Stimulated activated CD4-positive, alpha-beta T cell treated with anti-CD3 and anti-CD28 coated beads, Interleukin-4, amount 100 ng/mL, for 1 hour (primary cell): Measurements from ENCODE around the gene SOAT2.
"Not testable (repeated sequence)": the region's sequence is repeated elsewhere in the genome, so short reads cannot be mapped to it uniquely, and the experiment has no call there.

Experiments used
- DNase-seq: peaks from one replicate; pipeline ENCODE4 v3.0.0-alpha.2; 2020

SOAT2 gene

GRCh38 chr12:53086361-53086760 lies 16.9 kb upstream of the SOAT2 start:
- DNase-seq, result no peak

DNA sequence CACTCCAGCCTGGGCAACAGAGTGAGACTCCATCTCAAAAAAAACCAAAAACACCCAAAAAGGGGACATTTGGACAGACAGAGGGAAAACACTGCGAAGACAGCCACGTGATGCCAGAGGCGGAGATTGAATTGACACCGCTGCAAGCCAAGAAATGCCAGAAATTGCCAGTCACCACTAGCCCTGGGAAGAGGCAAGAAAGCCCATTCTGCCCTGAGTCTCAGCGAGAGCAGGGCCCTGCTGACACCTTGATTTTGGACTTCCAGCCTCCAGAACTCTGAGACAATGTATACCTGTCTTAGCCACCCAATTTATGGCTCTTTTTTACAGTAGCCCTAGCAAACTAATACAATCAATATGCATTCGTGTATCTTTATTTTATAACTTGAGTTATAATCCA lies 13.2 kb upstream of the SOAT2 start:
- no peak for DNase-seq

GRCh38 chr12:53090554-53090953 lies 12.7 kb upstream of the SOAT2 start:
- DNase-seq, result no peak

DNA sequence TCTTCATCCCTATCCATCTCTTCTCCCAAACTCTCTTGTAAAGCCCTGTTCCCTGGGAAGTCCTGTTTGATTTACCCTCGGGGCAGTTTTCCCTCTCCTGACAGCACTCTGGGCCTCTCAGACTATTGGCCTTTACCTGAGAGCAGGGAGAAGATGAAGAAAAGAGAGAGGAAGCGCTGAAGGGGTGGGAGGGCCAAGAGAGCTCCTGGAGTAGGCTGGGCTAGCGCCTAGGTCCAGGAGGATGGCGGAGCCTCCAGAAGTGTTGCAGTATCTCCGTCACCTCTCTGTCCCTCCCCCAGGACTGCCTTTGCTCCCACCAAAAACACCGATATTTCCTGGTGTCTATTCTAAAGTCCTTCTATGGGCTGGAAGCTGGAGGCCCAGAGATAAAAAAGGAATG lies 11.5 kb upstream of the SOAT2 start:
- no peak for DNase-seq

DNA sequence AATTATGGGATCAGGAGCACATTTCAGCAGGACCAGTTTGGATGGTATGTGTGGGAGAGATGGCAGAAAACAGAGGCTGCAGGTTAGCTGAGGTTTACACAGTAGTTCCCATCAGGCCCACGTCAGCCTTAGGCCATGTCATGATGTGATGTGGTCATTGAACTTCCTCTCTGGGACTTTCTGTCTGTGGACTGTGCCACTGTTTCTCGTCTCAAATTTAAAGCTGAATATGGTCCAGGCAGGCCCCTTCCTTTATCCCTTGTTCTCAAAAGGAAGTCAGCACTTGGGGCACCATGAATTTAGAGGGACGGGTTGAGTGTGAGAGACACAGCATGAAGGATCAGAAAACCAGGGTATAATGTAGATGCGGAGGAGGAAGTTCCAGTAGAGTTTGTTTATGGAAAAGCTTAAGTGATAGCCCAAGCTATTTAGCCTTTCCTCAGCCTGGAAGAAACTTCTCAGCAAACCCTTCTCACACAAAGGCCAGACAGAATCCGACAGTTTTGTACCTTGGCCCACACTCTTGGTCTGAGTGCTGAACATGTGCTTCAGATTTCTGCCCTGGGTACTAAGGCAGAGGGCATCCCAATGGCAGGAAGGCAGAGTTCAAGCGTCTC lies 9.4 kb upstream of the SOAT2 start:
- DNase-seq, result no peak

DNA sequence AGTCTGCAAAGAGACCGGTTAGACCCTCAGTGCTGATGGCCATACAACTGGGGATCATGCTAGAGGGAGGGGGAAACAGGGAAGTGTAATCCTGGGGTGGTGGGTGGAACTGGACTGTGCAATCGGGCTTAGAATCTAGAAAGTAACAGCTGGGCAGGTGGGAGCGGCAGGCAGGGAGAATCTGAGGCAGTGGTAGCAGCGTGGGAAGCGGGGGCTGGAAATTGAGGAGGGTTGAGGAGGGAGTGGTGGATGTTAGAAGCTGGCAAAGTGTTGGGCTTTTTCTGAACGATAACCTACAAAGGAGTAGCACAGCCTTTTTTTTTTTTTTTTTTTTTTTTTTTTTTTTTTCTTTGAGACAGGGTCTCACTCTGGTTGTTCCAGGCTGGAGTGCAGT lies 8.9 kb upstream of the SOAT2 start:
- DNase-seq, result no peak

DNA sequence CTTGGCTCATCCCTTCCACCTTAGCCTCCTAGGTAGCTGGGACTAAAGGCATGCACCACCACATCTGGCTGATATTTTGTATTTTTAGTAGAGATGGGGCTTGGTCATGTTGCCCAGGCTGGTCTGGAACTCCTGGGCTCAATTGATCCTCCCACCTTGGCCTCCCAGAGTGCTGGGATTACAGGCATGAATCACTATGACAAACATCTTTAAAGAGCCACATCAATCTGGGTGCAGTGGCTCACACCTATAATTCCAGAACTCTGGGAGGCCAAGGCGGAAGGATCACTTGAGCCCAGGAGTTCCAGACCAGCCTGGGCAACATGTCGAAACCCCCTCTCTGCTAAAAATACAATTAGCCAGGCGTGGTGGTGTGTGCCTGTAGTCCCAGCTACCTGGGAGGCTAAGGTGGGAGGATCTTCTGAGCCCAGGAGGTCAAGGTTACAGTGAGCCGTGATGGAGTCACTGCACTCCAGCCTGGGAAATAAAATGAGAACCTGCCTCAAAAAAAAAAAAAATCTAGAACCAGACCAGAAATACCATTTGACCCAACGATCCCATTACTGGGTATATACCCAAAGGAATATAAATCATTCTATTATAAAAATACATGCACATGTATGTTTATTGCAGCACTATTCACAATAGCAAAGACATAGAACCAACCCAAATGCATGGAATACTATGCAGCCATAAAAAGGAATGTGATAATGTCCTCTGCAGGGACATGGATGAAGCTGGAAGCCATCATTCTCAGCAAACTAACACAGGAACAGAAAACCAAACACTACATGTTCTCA lies 8.3 kb upstream of the SOAT2 start:
- not testable (repeated sequence) for DNase-seq

DNA sequence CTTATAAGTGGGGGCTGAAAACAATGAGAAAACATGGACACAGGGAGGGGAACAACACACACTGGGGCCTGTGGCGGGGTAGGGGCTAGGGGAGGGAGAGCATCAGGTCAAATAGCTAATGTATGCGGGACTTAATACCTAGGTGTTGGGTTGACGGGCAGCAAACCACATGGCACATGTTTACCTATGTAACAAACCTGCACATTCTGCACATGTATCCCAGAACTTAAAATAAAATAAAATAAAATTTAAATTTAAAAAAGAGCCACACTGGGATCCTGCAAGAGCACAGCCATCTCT lies 7.7 kb upstream of the SOAT2 start:
- not testable (repeated sequence) for DNase-seq

DNA sequence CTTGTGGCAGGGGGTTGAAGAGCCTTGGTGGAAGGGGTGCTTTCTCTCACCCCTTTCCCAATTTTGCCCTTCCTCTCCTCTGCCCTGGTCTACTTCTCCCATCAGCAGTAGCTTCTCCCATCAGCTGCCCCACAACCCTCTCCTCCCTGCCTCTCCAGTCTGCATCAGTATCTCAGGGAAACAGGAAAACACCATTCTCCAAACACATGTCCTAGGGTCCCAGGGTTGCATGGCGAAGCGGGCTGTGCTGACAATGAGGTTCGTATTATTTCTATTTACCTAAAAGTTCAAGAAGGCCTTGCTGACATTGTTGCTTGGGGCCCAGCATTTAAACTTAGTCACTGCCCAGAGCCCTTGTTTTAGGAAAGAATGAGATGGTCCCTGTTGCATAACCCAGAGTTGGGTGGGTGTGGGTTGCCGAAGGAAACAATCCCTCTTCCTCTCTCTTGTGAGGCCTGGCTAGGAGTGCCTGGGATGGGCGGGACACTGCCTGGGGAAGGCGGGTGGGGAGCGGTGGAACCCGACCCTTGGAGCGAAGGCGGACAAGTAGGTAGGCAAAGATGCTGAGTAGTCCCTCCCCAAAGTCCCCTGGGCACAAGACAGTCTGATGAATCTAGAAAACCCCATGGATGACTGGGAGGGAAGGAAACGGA lies 7.1 kb upstream of the SOAT2 start:
- DNase-seq, result no peak

DNA sequence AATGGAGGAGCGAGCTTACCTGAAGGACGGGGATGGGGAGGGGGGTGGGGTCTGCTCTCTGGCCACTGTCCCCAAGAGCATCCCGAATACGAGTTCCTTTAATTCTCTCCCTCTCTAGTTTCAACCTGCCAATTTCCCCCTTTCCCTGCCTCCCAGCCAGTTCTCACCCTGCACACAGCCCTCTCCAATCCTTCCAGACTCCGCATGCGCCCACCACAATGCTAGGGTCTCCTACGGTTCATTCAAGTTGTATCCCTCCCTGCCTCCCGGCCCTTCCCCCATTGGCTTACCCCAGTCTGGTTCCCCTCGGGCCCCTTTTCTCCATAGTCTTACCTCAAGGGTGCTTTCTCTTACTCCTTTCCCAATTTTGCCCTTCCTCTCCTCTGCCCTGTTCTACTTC lies 6.5 kb upstream of the SOAT2 start:
- DNase-seq, result no peak

- DNase-seq, result no peak
Measured at GRCh38 chr12:53097207-53097563, 6.1 kb upstream of the SOAT2 start.

GRCh38 chr12:53097564-53098353 lies 5.5 kb upstream of the SOAT2 start, which contains the start of gene IGFBP6:
IGFBP6 (plus strand) TSS chr12:53097667; CDS start chr12:53097718, 51 bp downstream.
- DNase-seq, result peak; percentile 60

DNA sequence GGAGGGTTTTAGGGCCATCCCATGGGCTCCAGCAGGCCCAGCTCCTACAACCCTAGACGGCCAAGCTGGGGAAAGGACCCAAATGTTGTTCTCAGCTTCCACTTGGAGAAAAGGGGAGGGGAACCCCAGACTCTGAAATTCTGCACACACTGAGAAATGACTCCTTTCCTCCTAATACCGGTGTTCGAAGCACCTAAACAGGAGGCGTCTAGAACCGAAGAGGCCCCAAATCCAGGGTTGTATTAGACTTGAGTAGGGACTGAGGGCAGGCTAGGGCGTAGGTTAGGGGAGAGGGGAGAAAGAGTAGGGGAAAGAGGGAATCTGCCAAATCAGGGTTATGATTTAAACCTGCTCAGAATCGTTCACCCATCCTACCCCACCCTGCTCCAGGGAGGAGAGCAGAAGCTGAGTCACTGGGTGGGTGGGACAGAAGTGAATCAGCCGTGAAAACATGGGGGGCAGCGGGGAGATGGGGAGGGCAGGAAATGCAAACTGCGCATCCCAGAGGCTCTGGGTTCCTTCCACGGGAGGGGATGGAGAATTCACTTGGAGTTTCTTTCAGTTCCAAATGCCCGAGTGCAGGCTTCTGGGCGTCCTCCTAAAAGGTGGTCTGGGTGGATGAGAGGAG lies 4.8 kb upstream of the SOAT2 start:
- peak; percentile 32 for DNase-seq

DNA sequence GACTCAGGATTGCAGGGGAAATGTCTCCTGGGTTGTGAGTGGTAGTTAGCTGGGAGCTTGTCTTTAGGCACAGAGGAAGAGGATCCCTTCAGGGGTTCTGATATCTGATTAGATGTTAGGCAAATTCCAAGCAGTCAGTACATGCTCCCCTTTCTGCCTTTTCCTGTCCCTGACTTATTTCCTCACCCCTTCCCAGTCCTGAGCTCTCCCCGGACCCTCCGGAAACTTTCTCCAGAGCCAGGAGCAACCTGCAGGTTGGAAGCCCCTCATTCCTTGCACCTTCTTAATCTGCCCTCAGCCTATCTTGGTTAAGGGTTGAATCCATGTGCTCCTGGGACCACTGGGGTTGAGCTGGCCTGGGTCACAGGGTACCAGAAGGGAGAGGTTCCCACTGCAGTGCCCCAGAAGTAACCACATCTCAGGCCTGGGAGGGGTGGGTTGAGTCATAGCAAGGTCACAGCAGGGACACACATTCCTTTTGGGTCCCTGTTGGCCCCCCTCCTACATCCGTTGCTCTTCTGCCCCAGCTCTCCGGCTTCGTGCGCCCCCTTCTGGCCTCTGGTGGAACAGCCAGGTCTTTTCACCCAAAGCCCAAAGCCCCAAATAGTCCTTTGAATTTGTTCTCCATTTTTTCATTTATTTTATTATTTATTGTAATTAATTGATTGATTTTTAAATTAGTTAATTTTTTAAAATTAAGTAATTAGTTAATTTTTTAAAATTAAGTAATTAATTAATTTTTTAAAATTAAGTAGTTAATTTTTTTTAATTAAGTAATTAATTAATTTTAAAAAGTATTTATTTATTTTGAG lies 4.0 kb upstream of the SOAT2 start:
- peak; percentile 90 for DNase-seq

DNA sequence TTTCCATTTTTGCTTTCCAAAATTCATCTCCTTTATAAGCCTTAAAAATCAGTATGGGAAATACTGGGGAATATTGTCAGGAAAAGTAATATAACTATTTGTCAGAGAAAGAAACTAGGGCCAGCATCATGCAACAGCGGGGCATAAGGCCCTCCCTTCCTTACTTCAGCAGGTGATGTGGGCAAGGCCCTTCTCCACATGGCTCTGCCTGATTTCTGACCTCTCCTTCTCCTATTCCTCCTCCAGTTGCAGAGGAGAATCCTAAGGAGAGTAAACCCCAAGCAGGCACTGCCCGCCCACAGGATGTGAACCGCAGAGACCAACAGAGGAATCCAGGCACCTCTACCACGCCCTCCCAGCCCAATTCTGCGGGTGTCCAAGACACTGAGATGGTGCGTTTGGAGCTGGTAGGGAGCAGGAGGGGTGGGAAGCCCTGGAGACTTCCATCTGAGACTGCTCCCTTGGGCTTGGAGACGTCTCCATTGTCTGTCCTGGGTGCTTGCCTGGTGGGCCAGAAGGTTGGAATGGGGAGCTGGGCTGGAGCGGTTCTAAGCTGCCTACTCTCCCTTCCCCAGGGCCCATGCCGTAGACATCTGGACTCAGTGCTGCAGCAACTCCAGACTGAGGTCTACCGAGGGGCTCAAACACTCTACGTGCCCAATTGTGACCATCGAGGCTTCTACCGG lies 2.7 kb upstream of the SOAT2 start:
- DNase-seq, result no peak

- DNase-seq, result no peak
Measured at GRCh38 chr12:53101266-53101665, 2.0 kb upstream of the SOAT2 start.

GRCh38 chr12:53101931-53102781 lies 1.1 kb upstream of the SOAT2 start:
- no peak for DNase-seq

- DNase-seq, result no peak
Measured at GRCh38 chr12:53103860-53104305, 597 bp downstream of the SOAT2 start.

GRCh38 chr12:53105256-53105655 lies 2.0 kb downstream of the SOAT2 start:
- DNase-seq, result no peak

GRCh38 chr12:53105712-53106439 lies 2.6 kb downstream of the SOAT2 start:
- no peak for DNase-seq
